Body of pancreas (tissue), 4 donors: Measurements from ENCODE around the gene HLA-DPB1.

Source experiments
- POLR2A ChIP-seq, 3 donors: fragments of 450-650 bp; IDR thresholded peaks; one replicate each; pipeline ENCODE4 v1.6.1; 2016; ENCODE audit warnings: antibody characterized with exemption in 3 of 3, mild to moderate bottlenecking in 2 of 3
- TF ChIP-seq, protein P1 (sequence below), 7 experiments: fragments of 450-650 bp in 4 of 7; fragments of 200-600 bp in 3 of 7; sonication (generic) in 3 of 7; IDR thresholded peaks; one replicate each; pipeline ENCODE4 v1.5.1; 2016 to 2019; ENCODE audit warnings: antibody characterized with exemption in 7 of 7

DNA sequence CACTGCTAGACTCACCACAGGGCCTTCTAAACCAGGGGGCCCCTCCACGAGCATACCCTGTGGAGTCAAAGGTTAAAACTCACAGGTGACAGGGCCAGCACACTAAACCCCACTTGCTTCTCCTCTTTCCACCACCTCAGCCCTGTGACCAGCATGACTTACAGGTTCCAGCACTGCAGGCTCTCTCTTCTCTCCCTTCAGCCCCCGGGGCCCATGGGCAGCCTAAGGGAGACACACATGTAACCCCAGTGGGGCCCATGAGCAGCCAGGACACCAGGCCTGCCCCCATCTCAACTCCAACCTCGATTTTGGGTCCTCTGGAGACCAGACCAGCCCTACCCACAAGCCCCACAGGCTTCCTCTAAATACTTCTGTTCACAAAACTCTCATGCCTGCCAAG is 28.0 kb downstream of the HLA-DPB1 start:
- TF ChIP-seq, protein P1, sequence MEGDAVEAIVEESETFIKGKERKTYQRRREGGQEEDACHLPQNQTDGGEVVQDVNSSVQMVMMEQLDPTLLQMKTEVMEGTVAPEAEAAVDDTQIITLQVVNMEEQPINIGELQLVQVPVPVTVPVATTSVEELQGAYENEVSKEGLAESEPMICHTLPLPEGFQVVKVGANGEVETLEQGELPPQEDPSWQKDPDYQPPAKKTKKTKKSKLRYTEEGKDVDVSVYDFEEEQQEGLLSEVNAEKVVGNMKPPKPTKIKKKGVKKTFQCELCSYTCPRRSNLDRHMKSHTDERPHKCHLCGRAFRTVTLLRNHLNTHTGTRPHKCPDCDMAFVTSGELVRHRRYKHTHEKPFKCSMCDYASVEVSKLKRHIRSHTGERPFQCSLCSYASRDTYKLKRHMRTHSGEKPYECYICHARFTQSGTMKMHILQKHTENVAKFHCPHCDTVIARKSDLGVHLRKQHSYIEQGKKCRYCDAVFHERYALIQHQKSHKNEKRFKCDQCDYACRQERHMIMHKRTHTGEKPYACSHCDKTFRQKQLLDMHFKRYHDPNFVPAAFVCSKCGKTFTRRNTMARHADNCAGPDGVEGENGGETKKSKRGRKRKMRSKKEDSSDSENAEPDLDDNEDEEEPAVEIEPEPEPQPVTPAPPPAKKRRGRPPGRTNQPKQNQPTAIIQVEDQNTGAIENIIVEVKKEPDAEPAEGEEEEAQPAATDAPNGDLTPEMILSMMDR (IDR thresholded peaks at IDR 0.05), result no peak
- TF ChIP-seq POLR2A (IDR thresholded peaks at IDR 0.05), result no peak
